Measurements from ENCODE around the gene ARNT2. TPM values are rescaled to one million over a fixed set of nuclear protein-coding genes. Genes with fewer than 3 reads are reported as not detected.

The ARNT2 gene
- polyA plus RNA-seq, 2 of the 4 experiments (the other 2 are of a cell fraction) = 8.9 to 17.0 TPM

DNA sequence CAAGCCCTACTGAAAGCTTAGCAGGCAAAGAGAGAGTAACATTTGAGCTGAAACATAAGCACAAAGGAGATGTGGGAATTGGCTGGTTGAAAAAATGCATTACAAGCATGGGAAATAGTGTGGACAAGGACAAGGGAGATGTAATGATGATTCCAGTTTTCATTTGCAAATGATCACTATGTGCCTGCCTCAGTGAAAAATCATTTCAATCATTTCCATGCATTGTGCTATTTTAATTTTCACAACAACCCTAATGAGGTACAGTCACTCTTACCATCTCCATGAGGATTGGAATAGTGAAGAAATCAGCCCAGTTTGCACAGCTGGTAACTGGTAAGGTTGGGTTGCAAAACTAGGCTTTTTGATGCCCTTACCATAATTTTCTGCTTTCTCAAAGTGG, 123.2 kb downstream of the ARNT2 start:
- ATAC-seq (no peak), FAIRE-seq (no peak), DNase-seq (ENCODE audit: low read depth in 1 of 2, low spot score in 1 of 2) (no peak)
- Histone ChIP-seq H3K4me1 (no peaks in the 10 kb centered on the region), H3K4me3 (no peak overlapping the region), H3K27ac (no peak overlapping the region), H3K9me3 (no peaks in the 10 kb centered on the region), H3K4me2 (no peak overlapping the region)
- TF ChIP-seq BHLHE40 (IDR thresholded peaks at IDR 0.05; ENCODE audit: low read depth, low read length) (no peak), EP300 (IDR thresholded peaks at IDR 0.05) (no peak)
- ChIA-PET POLR2A (no interaction called here), CTCF (interaction anchor here (2.0 kb wide), 1 partner anchor 9 kb away, joined by 6 read pairs; no protein-coding TSS in a partner anchor)

DNA sequence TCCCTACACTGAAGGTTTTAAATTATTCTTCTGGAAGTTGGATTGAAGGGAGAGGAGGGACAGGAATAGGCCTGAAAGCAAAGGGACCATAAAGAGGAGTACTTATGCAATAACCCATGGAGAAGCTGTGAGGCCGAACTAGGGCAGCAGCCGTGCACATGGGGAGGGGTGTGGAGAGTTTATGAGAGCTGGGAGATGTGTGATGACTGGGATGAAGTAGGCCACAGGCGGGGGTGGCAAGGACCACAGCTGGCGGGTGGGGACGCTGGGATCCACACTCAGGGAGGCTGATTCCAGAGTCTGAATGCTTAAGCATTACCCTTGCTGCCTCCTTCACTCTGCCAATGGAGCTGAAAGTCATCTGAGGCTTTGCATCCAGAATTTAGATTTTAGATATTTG, 123.8 kb downstream of the ARNT2 start:
- Histone ChIP-seq H3K4me1 (no peaks in the 10 kb centered on the region), H3K9me3 (no peaks in the 10 kb centered on the region), H3K27ac (no peak overlapping the region), H3K4me2 (no peak overlapping the region), H3K4me3 (no peak overlapping the region)
- DNase-seq (ENCODE audit: low read depth in 1 of 2, low spot score in 1 of 2) (no peak), ATAC-seq (no peak), FAIRE-seq (no peak)
- 87% methylated on average over 5 of the region's 5 CpGs for WGBS (ENCODE audit: missing lambda C conversion rate)
- TF ChIP-seq, protein P1, sequence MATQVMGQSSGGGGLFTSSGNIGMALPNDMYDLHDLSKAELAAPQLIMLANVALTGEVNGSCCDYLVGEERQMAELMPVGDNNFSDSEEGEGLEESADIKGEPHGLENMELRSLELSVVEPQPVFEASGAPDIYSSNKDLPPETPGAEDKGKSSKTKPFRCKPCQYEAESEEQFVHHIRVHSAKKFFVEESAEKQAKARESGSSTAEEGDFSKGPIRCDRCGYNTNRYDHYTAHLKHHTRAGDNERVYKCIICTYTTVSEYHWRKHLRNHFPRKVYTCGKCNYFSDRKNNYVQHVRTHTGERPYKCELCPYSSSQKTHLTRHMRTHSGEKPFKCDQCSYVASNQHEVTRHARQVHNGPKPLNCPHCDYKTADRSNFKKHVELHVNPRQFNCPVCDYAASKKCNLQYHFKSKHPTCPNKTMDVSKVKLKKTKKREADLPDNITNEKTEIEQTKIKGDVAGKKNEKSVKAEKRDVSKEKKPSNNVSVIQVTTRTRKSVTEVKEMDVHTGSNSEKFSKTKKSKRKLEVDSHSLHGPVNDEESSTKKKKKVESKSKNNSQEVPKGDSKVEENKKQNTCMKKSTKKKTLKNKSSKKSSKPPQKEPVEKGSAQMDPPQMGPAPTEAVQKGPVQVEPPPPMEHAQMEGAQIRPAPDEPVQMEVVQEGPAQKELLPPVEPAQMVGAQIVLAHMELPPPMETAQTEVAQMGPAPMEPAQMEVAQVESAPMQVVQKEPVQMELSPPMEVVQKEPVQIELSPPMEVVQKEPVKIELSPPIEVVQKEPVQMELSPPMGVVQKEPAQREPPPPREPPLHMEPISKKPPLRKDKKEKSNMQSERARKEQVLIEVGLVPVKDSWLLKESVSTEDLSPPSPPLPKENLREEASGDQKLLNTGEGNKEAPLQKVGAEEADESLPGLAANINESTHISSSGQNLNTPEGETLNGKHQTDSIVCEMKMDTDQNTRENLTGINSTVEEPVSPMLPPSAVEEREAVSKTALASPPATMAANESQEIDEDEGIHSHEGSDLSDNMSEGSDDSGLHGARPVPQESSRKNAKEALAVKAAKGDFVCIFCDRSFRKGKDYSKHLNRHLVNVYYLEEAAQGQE (IDR thresholded peaks at IDR 0.05) = no peak
- TF ChIP-seq ZSCAN20 (CRISPR knock-in tag; IDR thresholded peaks at IDR 0.05) (no peak), KDM1A (IDR thresholded peaks at IDR 0.05; ENCODE audit: low read depth) (no peak), HDAC2 (IDR thresholded peaks at IDR 0.05) (no peak), TP53 (CRISPR knock-in tag; IDR thresholded peaks at IDR 0.05) (no peak)
- TF ChIP-seq, protein P2, sequence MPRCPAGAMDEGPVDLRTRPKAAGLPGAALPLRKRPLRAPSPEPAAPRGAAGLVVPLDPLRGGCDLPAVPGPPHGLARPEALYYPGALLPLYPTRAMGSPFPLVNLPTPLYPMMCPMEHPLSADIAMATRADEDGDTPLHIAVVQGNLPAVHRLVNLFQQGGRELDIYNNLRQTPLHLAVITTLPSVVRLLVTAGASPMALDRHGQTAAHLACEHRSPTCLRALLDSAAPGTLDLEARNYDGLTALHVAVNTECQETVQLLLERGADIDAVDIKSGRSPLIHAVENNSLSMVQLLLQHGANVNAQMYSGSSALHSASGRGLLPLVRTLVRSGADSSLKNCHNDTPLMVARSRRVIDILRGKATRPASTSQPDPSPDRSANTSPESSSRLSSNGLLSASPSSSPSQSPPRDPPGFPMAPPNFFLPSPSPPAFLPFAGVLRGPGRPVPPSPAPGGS (IDR thresholded peaks at IDR 0.05) = no peak
- CTCF ChIA-PET = interaction anchor here (1.0 to 2.0 kb wide), 2 partner anchors 9 to 251 kb away, joined by 3 to 6 read pairs; partner anchors contain the start of gene CEMIP
- POLR2A ChIA-PET = no interaction called here

DNA sequence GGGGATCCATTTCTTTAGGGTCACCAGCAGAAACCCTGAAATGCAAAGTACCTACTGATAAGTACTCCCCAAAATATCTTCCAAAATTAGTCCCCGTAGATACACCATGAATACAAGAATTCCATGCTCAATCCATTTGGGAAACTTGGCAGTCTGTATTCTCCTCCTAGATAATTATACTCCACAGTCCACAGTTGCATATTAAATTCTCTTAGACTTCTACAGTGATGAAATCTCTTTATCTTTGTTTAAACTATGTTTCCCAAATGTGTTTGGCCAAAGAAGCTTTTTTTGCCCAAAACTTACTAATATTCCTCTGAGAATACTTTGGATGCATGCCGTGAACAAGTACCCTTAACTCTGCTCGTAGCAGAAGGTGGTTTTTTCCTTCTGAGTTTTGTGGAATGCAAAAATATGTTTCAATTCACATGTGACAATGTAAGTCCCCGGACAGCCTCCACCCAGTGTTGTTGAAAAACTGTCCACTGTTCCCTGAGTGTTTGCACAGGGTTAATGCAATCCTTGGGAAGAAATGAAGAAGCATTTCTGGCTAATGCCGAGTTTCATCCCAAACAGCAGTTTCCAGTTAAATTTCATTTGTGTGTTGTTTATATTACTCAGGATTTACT, 126.7 kb downstream of the ARNT2 start:
- ChIA-PET POLR2A (no interaction called here), CTCF (interaction anchor here (1.1 to 2.2 kb wide), 2 partner anchors 18 to 112 kb away, joined by 3 to 7 read pairs; no protein-coding TSS in a partner anchor)
- TF ChIP-seq JUNB (IDR thresholded peaks at IDR 0.05) (no peak), RFX5 (IDR thresholded peaks at IDR 0.05) (no peak), CBX8 (IDR thresholded peaks at IDR 0.05) (no peak)
- TF ChIP-seq, protein P3, sequence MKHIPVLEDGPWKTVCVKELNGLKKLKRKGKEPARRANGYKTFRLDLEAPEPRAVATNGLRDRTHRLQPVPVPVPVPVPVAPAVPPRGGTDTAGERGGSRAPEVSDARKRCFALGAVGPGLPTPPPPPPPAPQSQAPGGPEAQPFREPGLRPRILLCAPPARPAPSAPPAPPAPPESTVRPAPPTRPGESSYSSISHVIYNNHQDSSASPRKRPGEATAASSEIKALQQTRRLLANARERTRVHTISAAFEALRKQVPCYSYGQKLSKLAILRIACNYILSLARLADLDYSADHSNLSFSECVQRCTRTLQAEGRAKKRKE (CRISPR knock-in tag; IDR thresholded peaks at IDR 0.05; ENCODE audit: low read depth) = no peak
- no peaks in the 10 kb centered on the region for H3K4me1 ChIP-seq
- 77% methylated on average over 5 of the region's 5 CpGs for WGBS (ENCODE audit: missing lambda C conversion rate)
- FAIRE-seq (no peak), DNase-seq (ENCODE audit: low read depth in 1 of 2, low spot score in 1 of 2) (no peak), ATAC-seq (no peak)
- no peak overlapping the region for H3K27ac ChIP-seq
- no peak overlapping the region for H3K4me2 ChIP-seq
- no peak overlapping the region for H3K4me3 ChIP-seq
- H3K9me3 ChIP-seq = 0 out of 3 replicates have a peak, but pooled peaks cover 4% of the 10 kb centered on the region

DNA sequence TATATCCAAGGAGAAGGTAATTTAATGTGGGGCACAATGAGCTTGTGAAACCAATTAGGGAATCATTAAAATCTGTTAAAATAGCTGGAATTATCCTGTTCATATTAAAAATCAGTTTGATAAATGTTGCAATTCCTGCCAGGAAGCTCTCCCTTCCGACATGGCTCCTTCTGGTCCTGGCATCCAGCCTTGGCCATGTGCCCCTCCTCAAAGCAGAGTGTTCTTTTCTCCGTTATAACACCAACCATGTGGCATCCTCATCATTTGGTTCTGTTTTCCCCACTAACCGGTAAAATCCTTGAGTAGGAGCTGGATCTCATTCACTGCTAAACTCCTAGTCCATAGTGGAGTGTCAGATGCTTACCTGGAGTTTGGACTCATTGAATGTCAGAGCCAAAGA, 127.2 kb downstream of the ARNT2 start:
- Histone ChIP-seq H3K4me2 (no peak overlapping the region), H3K4me1 (no peaks in the 10 kb centered on the region), H3K4me3 (no peak overlapping the region), H3K27ac (no peak overlapping the region), H3K9me3 (0 out of 3 replicates have a peak, but pooled peaks cover 4% of the 10 kb centered on the region)
- no peak for TF ChIP-seq ZNF302 (CRISPR knock-in tag; IDR thresholded peaks at IDR 0.05)
- TF ChIP-seq HEYL (CRISPR knock-in tag; IDR thresholded peaks at IDR 0.05) = no peak
- no peak for TF ChIP-seq PHF8 (IDR thresholded peaks at IDR 0.05; ENCODE audit: borderline replicate concordance, low read depth)
- no peak for TF ChIP-seq KDM1A (IDR thresholded peaks at IDR 0.05; ENCODE audit: low read depth)
- no peak for TF ChIP-seq KDM5A (IDR thresholded peaks at IDR 0.05)
- TF ChIP-seq MAFK (IDR thresholded peaks at IDR 0.05; ENCODE audit: partially characterized antibody) = no peak
- TF ChIP-seq, protein P4, sequence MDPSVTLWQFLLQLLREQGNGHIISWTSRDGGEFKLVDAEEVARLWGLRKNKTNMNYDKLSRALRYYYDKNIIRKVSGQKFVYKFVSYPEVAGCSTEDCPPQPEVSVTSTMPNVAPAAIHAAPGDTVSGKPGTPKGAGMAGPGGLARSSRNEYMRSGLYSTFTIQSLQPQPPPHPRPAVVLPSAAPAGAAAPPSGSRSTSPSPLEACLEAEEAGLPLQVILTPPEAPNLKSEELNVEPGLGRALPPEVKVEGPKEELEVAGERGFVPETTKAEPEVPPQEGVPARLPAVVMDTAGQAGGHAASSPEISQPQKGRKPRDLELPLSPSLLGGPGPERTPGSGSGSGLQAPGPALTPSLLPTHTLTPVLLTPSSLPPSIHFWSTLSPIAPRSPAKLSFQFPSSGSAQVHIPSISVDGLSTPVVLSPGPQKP (IDR thresholded peaks at IDR 0.05; ENCODE audit: low read depth, low read length) = no peak
- TF ChIP-seq BHLHE40 (IDR thresholded peaks at IDR 0.05; ENCODE audit: low read depth, low read length) = no peak
- TF ChIP-seq JUN (IDR thresholded peaks at IDR 0.05) = no peak
- TF ChIP-seq, protein P5, sequence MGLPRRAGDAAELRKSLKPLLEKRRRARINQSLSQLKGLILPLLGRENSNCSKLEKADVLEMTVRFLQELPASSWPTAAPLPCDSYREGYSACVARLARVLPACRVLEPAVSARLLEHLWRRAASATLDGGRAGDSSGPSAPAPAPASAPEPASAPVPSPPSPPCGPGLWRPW (IDR thresholded peaks at IDR 0.05) = no peak
- no peak for TF ChIP-seq TFCP2L1 (CRISPR knock-in tag; IDR thresholded peaks at IDR 0.05)
- TF ChIP-seq, protein P6, sequence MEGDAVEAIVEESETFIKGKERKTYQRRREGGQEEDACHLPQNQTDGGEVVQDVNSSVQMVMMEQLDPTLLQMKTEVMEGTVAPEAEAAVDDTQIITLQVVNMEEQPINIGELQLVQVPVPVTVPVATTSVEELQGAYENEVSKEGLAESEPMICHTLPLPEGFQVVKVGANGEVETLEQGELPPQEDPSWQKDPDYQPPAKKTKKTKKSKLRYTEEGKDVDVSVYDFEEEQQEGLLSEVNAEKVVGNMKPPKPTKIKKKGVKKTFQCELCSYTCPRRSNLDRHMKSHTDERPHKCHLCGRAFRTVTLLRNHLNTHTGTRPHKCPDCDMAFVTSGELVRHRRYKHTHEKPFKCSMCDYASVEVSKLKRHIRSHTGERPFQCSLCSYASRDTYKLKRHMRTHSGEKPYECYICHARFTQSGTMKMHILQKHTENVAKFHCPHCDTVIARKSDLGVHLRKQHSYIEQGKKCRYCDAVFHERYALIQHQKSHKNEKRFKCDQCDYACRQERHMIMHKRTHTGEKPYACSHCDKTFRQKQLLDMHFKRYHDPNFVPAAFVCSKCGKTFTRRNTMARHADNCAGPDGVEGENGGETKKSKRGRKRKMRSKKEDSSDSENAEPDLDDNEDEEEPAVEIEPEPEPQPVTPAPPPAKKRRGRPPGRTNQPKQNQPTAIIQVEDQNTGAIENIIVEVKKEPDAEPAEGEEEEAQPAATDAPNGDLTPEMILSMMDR (IDR thresholded peaks at IDR 0.05) = no peak
- CTCF ChIA-PET = interaction anchor here (1.1 to 2.2 kb wide), 2 partner anchors 19 to 113 kb away, joined by 3 to 7 read pairs; no protein-coding TSS in a partner anchor
- POLR2A ChIA-PET = no interaction called here
- no peak for FAIRE-seq
- no peak for DNase-seq (ENCODE audit: low read depth in 1 of 2, low spot score in 1 of 2)
- no peak for ATAC-seq
- 89% methylated on average over 3 of the region's 3 CpGs for WGBS (ENCODE audit: missing lambda C conversion rate)

All from A549 (cell line).